ENCODE results near the gene PRR33.

The PRR33 gene

GRCh38 chr11:1839204-1839923 lies 52.3 kb downstream of the PRR33 start:
- Histone ChIP-seq H3K4me3 (ENCODE audit: low read depth, low read length) (no peak overlapping the region), H3K9me3 (no peaks in the 10 kb centered on the region), H3K27me3 (no peaks in the 10 kb centered on the region), H3K4me1 (no peaks in the 10 kb centered on the region; the same call in 1 of the 2 replicates), H3K36me3 (no peaks in the 10 kb centered on the region)
- TF ChIP-seq, protein P1, sequence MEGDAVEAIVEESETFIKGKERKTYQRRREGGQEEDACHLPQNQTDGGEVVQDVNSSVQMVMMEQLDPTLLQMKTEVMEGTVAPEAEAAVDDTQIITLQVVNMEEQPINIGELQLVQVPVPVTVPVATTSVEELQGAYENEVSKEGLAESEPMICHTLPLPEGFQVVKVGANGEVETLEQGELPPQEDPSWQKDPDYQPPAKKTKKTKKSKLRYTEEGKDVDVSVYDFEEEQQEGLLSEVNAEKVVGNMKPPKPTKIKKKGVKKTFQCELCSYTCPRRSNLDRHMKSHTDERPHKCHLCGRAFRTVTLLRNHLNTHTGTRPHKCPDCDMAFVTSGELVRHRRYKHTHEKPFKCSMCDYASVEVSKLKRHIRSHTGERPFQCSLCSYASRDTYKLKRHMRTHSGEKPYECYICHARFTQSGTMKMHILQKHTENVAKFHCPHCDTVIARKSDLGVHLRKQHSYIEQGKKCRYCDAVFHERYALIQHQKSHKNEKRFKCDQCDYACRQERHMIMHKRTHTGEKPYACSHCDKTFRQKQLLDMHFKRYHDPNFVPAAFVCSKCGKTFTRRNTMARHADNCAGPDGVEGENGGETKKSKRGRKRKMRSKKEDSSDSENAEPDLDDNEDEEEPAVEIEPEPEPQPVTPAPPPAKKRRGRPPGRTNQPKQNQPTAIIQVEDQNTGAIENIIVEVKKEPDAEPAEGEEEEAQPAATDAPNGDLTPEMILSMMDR (IDR thresholded peaks at IDR 0.05; ENCODE audit: low read depth, low read length), result no peak
- no peak for DNase-seq

DNA sequence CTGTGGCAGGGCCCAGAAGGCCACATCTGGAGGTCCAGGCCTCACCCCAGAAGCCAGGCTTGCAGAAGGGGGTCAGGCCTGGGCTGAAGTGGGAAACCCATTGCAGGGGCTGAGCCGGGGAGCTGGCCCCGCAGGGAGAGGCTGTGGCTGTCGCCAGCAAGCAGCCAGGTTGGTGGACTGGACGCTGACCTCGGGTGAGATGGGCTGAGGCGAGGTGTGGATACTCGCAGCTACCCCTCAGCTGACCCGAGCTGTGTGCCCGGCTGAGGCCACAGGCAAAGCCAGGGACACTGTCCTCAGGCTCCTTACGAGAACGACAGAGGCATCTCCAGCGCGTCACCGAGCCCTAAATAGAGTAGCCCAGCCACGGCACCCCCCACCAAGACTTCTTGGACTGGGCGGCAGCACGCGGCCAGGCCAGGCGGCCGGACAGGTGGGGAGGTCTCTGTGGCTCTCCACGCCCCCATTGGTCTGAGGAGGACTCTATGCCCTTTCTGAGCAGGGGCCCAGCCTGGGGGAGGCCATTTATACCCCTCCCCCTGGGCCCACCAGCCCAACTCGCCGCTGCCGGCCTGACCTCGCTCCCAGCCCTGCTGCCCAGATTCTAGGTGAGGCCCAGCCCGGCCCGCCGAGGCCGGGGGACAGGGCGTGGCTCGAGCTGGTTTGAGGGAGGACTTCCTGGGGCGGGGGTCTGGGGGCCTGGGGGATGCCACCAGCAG lies 53.1 kb downstream of the PRR33 start, which contains the start of gene TNNI2:
Gene TNNI2, plus strand, starts transcription at position 556 of the 719 bp plus-strand sequence. CDS start 716 bp downstream, outside the sequence.
- H3K4me1 ChIP-seq, result no peaks in the 10 kb centered on the region; the same call in 1 of the 2 replicates
- no peaks in the 10 kb centered on the region for H3K9me3 ChIP-seq
- H3K36me3 ChIP-seq, result no peaks in the 10 kb centered on the region
- no peaks in the 10 kb centered on the region for H3K27me3 ChIP-seq
- no peak within 1 kb of the TSS for H3K4me3 ChIP-seq (ENCODE audit: low read depth, low read length)
- TF ChIP-seq, protein P1 (IDR thresholded peaks at IDR 0.05; ENCODE audit: low read depth, low read length), result no peak
- DNase-seq, result no peak
